K562 treated with DMSO at 1 percent for 24 hours (cell line): ENCODE data around the gene GLCE. TPM values are rescaled to one million over a fixed set of nuclear protein-coding genes. Genes with fewer than 3 reads are reported as not detected.

Source experiments
- total RNA-seq: library from RNA; unstranded; fragments of 300-600 nt; gene quantifications from 2 replicates; pipeline ENCODE4 v1.2.3, GENCODE V29; 2022; ENCODE audit warnings: low read depth; ENCODE audit not compliant: insufficient read depth

GLCE gene
- 13.9 and 14.6 TPM in 2 replicates for total RNA-seq

GRCh38 chr15:69160141-69160993 lies at the start of gene GLCE:
TSS of gene GLCE (plus strand) at chr15:69160635. CDS start at chr15:69255807, 95,172 bp downstream.

GRCh38 chr15:69298697-69299441 lies 138.4 kb downstream of the GLCE start, which contains the start of gene PAQR5:
TSS of gene PAQR5 (plus strand) at chr15:69298912. CDS start at chr15:69360081, 61,169 bp downstream.

Other genes with a start within 250 kb of the GLCE start
- not detected in 2 replicates for gene SPESP1, start 230.1 kb upstream of the GLCE start, total RNA-seq
- gene NOX5, start 145.9 kb upstream of the GLCE start, total RNA-seq, result not detected in 2 replicates
- not detected in 2 replicates for gene PAQR5, start 138.3 kb downstream of the GLCE start, total RNA-seq